ENCODE measurements around the gene TAF7. TPM values are rescaled to one million over a fixed set of nuclear protein-coding genes. Genes with fewer than 3 reads are reported as not detected.
A peak's percentile ranks its signal among the peaks of the same experiment; 100 is the strongest.
"Not testable (repeated sequence)": the region's sequence is repeated elsewhere in the genome, so short reads cannot be mapped to it uniquely, and the experiment has no call there.

The TAF7 gene
- total RNA-seq, 4 donors from 2014 or later: 76.1 to 121 (median 98.0) TPM

DNA sequence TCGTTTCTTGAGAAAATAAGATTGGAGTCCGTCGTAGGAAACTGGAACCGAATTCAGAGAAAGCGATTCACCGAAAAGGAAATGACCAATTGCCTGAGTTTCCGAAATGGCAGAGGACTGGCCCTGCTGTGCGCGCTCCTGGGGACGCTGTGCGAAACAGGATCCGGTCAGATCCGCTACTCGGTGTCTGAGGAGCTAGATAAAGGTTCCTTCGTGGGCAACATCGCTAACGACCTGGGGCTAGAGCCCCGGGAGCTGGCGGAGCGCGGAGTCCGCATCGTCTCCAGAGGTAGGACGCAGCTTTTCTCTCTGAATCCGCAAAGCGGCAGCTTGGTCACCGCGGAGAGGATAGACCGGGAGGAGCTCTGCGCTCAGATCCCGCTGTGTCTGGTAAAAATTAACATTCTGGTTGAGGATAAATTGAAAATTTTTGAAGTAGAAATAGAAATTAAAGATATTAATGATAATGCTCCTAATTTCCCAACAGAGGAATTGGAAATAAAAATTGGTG is 23.4 kb upstream of the TAF7 start:
- no peaks in the 10 kb centered on the region for H3K4me1 ChIP-seq
- H3K27me3 ChIP-seq: no peaks in the 10 kb centered on the region
- no peak overlapping the region for H3K27ac ChIP-seq
- intact Hi-C loops (cut with DNase I; ENCODE audit: low total_unique reads): no loop called here
- no peaks in the 10 kb centered on the region for H3K36me3 ChIP-seq
- peak overlapping the region in 1 of 2 donors; percentile 5 for H3K4me3 ChIP-seq
- H3K9me3 ChIP-seq: peaks cover 3 to 52% of the 10 kb centered on the region in 2 donors
- no peak for DNase-seq
- TF ChIP-seq, protein P1, sequence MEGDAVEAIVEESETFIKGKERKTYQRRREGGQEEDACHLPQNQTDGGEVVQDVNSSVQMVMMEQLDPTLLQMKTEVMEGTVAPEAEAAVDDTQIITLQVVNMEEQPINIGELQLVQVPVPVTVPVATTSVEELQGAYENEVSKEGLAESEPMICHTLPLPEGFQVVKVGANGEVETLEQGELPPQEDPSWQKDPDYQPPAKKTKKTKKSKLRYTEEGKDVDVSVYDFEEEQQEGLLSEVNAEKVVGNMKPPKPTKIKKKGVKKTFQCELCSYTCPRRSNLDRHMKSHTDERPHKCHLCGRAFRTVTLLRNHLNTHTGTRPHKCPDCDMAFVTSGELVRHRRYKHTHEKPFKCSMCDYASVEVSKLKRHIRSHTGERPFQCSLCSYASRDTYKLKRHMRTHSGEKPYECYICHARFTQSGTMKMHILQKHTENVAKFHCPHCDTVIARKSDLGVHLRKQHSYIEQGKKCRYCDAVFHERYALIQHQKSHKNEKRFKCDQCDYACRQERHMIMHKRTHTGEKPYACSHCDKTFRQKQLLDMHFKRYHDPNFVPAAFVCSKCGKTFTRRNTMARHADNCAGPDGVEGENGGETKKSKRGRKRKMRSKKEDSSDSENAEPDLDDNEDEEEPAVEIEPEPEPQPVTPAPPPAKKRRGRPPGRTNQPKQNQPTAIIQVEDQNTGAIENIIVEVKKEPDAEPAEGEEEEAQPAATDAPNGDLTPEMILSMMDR (IDR thresholded peaks at IDR 0.05): no peak
- TF ChIP-seq POLR2A (IDR thresholded peaks at IDR 0.05): no peak

DNA sequence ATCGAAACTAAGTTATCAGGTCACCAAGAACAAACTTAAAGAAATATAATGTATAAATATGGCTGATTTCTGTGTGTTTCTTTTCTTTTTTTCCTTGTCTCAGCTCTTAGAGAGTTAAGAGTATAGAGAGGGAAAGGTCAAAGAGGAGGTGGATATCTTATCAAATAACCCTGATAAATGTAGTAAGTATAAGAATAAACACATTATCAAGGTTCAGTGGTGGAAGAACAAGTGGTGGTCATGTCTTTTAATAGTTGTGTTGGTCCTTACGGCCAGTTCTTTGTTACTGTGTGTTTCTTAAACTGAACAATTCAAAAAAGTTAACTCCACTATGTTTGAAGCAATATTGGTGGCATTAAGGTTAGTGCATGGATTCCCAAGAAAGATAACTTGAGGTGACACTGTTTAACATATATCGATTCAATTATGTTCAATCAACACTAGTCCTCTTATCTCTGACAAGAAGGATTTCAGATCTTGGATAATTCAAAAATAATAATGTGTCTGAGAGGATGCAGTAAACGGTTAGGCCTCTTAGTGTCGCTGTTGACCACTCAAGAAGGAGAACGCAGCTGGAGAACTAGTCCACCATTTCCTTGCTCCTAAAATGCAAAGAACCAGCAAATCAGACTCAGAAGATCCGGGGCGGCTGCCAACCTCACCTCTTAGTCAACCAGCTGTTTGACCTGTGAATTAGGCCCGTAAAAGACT is 22.8 kb upstream of the TAF7 start, which contains the start of gene PCDHGA3:
TSS of gene PCDHGA3 (plus strand) at position 588 of the 711 bp plus-strand sequence. CDS start 205 bp downstream, outside the sequence.
- Histone ChIP-seq H3K4me3 (peak within 1 kb of the TSS in 1 of 2 donors; percentile 5), H3K27ac (no peak within 1 kb of the TSS), H3K27me3 (no peaks in the 10 kb centered on the region), H3K4me1 (no peaks in the 10 kb centered on the region), H3K36me3 (no peaks in the 10 kb centered on the region), H3K9me3 (peaks cover 3 to 58% of the 10 kb centered on the region in 2 donors)
- no peak for DNase-seq
- intact Hi-C loops (cut with DNase I; ENCODE audit: low total_unique reads): no loop called here
- TF ChIP-seq POLR2A (IDR thresholded peaks at IDR 0.05): no peak
- TF ChIP-seq, protein P1 (IDR thresholded peaks at IDR 0.05): no peak

DNA sequence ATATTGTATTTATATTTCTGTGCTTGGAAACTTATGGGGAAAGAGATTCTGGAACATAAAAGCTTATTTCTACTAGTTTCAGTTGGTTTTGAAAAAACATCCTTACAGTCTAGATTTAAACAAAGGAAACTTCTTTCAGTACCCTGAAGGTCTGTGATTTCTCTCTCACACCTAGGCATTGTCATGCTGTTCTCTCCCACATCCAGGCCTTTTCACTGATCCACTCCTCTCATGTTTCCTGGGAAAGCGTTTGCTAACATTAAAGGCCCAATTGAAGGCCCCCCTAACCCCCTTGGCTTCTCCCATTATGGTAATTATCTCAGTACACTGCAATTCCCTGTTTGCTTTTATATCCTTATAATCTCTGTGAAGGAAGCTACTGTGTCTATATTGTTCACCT is 22.2 kb upstream of the TAF7 start:
- Histone ChIP-seq H3K9me3 (peaks cover 3 to 61% of the 10 kb centered on the region in 2 donors), H3K4me1 (no peaks in the 10 kb centered on the region), H3K4me3 (no peak overlapping the region), H3K27ac (no peak overlapping the region), H3K36me3 (no peaks in the 10 kb centered on the region), H3K27me3 (no peaks in the 10 kb centered on the region)
- DNase-seq: no peak
- intact Hi-C loops (cut with DNase I; ENCODE audit: low total_unique reads): no loop called here
- TF ChIP-seq, protein P1 (IDR thresholded peaks at IDR 0.05): no peak
- TF ChIP-seq POLR2A (IDR thresholded peaks at IDR 0.05): no peak

DNA sequence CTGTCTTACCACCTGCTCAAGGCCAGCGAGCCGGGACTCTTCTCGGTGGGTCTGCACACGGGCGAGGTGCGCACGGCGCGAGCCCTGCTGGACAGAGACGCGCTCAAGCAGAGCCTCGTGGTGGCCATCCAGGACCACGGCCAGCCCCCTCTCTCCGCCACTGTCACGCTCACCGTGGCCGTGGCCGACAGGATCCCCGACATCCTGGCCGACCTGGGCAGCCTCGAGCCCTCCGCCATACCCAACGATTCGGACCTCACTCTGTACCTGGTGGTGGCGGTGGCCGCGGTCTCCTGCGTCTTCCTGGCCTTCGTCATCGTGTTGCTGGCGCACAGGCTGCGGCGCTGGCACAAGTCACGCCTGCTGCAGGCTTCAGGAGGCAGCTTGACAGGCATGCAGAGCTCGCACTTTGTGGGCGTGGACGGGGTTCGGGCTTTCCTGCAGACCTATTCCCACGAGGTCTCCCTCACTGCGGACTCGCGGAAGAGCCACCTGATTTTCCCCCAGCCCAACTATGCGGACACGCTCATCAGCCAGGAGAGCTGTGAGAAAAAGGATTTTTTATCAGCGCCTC is 20.3 kb upstream of the TAF7 start:
- H3K4me1 ChIP-seq; intact Hi-C loops (cut with DNase I; ENCODE audit: low total_unique reads); DNase-seq; H3K27ac ChIP-seq; H3K4me3 ChIP-seq; H3K36me3 ChIP-seq; H3K27me3 ChIP-seq: not testable (repeated sequence)
- peaks cover 3 to 62% of the 10 kb centered on the region in 2 donors for H3K9me3 ChIP-seq

DNA sequence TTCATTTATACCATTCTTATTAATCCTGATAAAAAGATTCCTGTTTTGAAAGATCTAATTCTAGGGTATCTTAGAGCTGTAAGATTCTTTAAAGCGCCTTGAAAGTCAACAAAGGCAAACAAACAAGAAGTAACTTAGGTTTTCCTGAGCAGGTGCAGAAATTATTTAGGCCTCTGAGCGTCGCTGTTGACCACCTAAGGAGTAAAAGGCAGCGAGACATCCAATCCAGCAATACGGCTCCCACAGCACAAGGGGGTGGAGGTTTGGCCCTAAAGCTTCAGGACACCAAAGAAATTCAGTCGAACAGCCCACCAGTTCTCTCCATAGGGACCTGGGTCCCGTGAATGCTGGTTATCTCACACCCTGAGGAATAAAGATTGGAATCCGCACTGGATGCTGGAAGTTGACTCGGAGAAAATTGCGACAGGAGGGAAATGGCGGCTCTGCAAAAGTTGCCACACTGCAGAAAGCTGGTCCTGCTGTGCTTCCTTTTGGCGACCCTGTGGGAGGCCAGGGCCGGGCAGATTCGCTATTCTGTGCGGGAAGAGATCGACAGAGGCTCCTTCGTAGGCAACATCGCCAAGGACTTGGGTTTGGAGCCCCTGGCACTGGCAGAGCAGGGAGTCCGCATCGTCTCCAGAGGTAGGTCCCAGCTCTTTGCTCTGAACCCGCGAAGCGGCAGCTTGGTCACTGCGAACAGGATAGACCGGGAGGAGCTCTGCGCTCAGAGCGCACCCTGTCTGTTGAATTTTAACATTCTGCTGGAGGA is 18.1 kb upstream of the TAF7 start, which contains the start of gene PCDHGA2:
TSS of gene PCDHGA2 (plus strand) at position 223 of the 769 bp plus-strand sequence.
- no peak for TF ChIP-seq POLR2A (IDR thresholded peaks at IDR 0.05)
- TF ChIP-seq, protein P1 (IDR thresholded peaks at IDR 0.05): peak in 3 of 4 experiments; percentile 31 to 41 (median 35)
- no peaks in the 10 kb centered on the region for H3K36me3 ChIP-seq
- no peak within 1 kb of the TSS for H3K27ac ChIP-seq
- peaks cover 3 to 56% of the 10 kb centered on the region in 2 donors for H3K9me3 ChIP-seq
- H3K4me3 ChIP-seq: peak within 1 kb of the TSS; percentile 0 to 25
- no peaks in the 10 kb centered on the region for H3K4me1 ChIP-seq
- intact Hi-C loops (cut with DNase I; ENCODE audit: low total_unique reads): no loop called here
- DNase-seq: no peak
- H3K27me3 ChIP-seq: no peaks in the 10 kb centered on the region

DNA sequence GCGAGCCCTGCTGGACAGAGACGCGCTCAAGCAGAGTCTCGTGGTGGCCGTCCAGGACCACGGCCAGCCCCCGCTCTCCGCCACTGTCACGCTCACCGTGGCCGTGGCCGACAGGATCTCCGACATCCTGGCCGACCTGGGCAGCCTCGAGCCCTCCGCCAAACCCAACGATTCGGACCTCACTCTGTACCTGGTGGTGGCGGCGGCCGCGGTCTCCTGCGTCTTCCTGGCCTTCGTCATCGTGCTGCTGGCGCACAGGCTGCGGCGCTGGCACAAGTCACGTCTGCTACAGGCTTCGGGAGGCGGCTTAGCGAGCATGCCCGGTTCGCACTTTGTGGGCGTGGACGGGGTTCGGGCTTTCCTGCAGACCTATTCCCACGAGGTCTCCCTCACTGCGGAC is 12.0 kb upstream of the TAF7 start:
- H3K9me3 ChIP-seq: peaks cover 0 to 52% of the 10 kb centered on the region in 2 donors
- H3K4me3 ChIP-seq; H3K4me1 ChIP-seq; intact Hi-C loops (cut with DNase I; ENCODE audit: low total_unique reads); H3K27ac ChIP-seq; H3K36me3 ChIP-seq; DNase-seq; H3K27me3 ChIP-seq: not testable (repeated sequence)
